Epithelial cell of esophagus (primary cell): Measurements from ENCODE around the gene SPEM3.

ENCODE experiments used
- DNase-seq: peaks from one replicate; pipeline ENCODE4 v3.0.0; 2010; ENCODE audit warnings: low read depth
- H3K4me3 ChIP-seq: 2 replicates; pipeline ENCODE4 v1.5.1; 2011; ENCODE audit warnings: mild to moderate bottlenecking, low read length, control low read depth
- CTCF ChIP-seq: IDR thresholded peaks from 2 replicates; pipeline ENCODE4 v1.5.1; 2011; ENCODE audit warnings: low read depth, mild to moderate bottlenecking, low read length, control low read depth, inconsistent platforms; ENCODE audit not compliant: insufficient read depth; ENCODE audit errors: missing control alignments

Gene SPEM3

GRCh38 chr17:7442142-7442541, 13.5 kb downstream of the SPEM3 start:
- DNase-seq, result no peak
- H3K4me3 ChIP-seq, result no peak overlapping the region
- no peak for TF ChIP-seq CTCF

GRCh38 chr17:7443499-7444485, 15.1 kb downstream of the SPEM3 start:
- H3K4me3 ChIP-seq, result no peak overlapping the region
- peak; percentile 93 for DNase-seq

GRCh38 chr17:7444682-7445618, 16.3 kb downstream of the SPEM3 start, which contains the start of gene CHRNB1:
Gene CHRNB1 (plus strand): TSS chr17:7445061. CDS start chr17:7445128, 67 bp downstream.
- DNase-seq, result peak; percentile 50
- no peak for TF ChIP-seq CTCF
- peak within 1 kb of the TSS; percentile 21 for H3K4me3 ChIP-seq

More at GRCh38 chr17:7443499-7444485, 15.1 kb downstream of the SPEM3 start:
- TF ChIP-seq CTCF, result no peak

GRCh38 chr17:7445619-7445968, 16.9 kb downstream of the SPEM3 start:
- TF ChIP-seq CTCF, result no peak
- DNase-seq, result peak; percentile 47
- H3K4me3 ChIP-seq, result peak overlapping the region; percentile 21

GRCh38 chr17:7448461-7448860, 19.8 kb downstream of the SPEM3 start:
- DNase-seq, result no peak
- no peak for TF ChIP-seq CTCF
- no peak overlapping the region for H3K4me3 ChIP-seq

GRCh38 chr17:7459961-7460545, 31.4 kb downstream of the SPEM3 start:
- H3K4me3 ChIP-seq, result no peak overlapping the region
- no peak for DNase-seq
- no peak for TF ChIP-seq CTCF
